Stimulated activated CD4-positive, alpha-beta T cell treated with anti-CD3 and anti-CD28 coated beads, Interleukin-1b, Interleukin-23, amount 100 ng/mL, for 48 hours (primary cell): ENCODE measurements around the gene ACOX3.
A peak's percentile ranks its signal among the peaks of the same experiment; 100 is the strongest.
"Not testable (repeated sequence)": the region's sequence is repeated elsewhere in the genome, so short reads cannot be mapped to it uniquely, and the experiment has no call there.

Experiments
- DNase-seq: peaks from one replicate; pipeline ENCODE4 v3.0.0-alpha.2; 2020

ACOX3 gene

DNA sequence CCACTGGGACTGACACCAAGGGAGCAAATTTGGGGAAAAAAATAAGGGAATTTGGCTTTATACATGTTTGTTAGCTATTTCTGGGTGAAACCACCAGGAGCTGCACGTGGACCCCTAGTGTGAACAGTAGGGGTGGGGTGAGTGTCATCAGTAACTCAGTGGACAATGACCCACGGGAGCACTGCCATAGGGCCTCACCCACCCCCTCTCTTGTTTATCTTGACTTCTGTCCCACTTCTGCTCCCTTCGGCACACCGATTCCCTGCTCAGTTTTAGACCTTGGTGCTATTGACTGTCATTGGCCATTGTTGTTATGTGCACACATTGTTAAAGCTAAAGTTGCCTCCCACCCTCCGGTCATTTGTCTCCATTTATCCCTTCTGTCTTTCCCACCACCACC is 9.0 kb downstream of the ACOX3 start:
- DNase-seq, result no peak

DNA sequence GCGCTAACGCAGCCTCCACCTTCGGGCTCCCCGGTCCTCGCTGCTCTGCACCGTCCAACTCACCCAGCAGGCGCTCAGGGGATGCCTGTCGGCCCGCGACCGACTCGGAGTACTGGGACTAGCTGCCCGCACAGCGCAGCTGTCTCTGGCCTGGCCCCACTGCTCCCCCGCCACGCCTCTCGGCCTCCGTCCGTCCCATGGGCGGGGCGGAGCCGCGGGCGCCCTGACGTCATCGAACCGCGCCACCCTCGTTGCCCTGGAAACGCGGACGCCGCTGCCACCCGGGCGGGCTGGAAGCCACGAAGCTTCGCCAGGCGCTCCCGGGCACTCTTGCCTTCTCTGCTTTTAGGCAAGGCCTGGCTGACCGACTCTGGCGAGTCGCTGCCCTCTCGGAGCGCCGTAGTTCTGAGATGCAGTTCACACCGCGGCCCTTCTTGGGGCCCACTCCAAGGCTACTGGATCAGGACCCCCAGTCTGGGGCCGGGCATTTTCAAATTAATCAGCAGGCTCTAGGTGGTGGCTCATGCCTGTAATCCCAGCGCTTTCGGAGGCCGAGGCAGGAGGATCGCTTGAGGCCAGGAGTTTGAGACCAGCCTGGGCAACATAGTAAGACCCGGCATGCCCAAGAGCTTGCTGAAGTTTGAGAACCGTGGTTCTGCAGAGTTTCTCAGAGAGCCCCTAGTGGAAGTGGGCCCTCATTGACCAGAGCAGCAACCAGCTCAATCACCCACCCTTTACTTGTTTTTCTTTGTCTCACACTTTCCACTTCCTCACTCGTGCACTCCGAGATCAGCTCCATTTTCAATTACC is 12.0 kb downstream of the ACOX3 start:
- peak; percentile 90 for DNase-seq

DNA sequence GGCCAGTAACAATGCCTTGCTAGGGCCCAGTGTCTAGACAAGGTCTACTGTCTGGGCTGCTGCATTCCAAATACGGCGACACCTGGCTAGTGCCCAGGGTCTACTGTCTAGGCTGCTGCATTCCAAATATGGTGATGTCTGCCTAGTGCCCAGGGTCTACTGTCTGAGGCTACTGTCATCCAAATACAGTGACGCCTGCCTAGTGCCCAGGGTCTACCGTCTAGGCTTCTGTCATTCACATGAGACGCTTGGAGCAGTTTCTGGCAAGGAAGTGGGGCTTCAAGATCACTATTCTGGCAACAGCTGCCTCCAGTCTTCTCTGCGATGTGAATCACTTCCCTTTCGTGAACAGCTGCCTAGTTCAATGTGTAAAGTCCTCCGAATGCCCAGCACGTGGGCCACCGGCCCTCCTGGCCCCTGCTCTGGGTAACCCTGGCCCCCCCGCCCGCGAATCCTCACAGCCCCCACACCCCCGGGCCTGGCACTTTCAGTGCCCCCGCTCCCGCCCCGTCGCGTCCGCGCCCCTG is 12.7 kb downstream of the ACOX3 start:
- no peak for DNase-seq

DNA sequence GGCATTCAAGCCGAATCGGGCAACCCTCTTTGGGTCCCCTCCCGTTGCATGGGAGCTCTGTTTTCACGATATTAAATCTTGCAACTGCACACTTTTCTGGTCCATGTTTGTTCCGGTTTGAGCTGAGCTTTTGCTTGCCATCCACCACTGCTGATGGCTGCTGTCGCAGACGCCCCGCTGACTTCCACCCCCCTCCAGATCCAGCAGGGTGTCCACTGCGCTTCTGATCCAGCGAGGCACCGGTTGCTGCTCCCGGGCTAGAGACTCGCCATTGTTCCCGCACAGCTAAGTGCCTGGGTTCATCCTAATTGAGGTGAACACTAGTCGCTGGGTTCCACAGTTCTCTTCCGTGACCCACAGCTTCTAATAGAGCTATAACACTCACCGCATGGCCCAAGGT is 13.3 kb downstream of the ACOX3 start:
- no peak for DNase-seq

DNA sequence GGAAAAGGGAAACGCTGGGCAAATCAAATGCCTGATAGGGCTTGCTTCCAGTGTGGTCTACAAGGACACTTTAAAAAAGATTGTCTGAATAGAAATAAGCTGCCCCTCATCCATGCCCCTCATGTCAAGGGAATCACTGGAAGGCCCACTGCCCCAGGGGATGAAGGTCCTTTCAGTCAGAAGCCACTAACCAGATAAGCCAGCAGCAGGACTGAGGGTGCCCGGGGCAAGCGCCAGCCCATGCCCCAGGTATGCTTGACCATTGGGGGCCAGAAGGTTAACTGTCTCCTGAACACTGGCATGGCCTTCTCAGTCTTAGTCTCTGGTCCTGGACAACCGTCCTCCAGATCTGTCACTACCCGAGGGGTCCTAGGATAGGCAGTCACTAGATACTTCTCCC is 17.7 kb downstream of the ACOX3 start:
- DNase-seq, result no peak

DNA sequence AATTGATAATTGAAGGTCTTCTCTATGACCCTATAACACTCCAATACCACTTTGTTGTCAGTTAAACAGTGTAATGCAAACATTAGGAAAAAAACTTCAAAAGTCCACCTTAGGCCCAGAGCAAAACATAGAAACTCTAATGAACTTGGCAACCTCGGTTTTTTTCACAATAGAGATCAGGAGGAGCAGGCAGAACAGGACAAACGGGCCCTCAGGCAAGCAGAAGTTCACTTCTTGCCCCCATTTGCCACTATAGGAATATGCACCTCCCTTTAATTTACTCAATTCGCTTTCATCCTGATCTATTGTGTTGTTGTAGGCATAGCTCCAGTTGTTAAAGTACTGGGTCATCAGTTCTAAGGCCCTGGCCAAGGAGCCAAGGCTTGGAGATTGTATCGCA is 18.2 kb downstream of the ACOX3 start:
- no peak for DNase-seq

DNA sequence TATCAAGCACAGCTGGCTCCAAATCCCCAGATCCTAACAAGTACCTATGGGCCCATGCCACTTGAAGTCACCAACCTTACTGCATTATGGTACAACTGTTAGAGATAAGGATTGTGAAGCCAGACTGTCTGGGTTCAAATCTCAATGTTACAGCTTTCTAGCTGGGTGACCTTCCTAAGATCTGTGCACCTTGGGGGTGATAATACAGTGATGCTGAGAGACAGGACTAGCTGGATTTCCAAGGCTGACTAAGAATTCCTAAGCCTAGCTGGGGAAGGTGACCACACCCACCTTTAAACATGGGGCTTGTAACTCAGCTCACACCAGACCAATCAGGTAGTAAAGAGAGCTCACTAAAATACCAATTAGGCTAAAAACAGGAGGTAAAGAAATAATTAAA is 20.4 kb downstream of the ACOX3 start:
- not testable (repeated sequence) for DNase-seq

DNA sequence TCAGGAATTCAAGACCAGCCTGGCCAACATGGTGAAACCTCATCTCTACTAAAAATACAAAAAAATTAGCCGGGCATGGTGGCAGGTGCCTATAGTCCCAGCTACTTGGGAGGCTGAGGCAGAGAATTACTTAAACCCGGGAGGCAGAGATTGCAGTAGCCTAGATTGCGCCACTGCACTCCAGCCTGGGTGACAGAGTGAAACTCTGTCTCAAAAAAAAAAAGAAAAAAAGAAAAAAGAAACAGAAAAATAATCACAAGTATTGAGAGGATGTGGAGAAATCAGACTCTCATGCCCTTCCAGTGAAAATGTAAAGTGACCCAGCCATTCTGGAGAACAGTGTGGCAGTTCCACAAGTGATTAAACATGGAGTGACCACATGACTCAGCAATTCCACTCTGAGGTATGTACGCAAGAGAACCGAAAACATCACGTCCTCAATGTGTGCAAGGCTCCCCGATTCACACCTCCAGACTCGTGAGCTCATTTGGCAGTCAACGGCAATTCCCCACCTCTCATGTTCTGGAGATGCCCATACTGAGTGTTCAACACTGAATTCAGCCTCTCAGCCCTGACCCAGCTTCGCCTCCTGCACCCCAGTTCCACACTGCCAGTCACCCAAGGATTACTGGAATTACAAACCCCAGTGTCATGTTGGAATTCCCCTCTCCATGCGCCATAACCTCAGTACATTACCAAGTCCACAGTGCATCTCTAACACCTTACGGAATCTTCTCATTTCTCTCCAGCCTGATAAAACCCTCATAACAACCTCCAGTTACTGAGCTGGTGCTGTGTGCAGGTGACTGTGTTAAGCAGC is 21.1 kb downstream of the ACOX3 start:
- peak; percentile 81 for DNase-seq

DNA sequence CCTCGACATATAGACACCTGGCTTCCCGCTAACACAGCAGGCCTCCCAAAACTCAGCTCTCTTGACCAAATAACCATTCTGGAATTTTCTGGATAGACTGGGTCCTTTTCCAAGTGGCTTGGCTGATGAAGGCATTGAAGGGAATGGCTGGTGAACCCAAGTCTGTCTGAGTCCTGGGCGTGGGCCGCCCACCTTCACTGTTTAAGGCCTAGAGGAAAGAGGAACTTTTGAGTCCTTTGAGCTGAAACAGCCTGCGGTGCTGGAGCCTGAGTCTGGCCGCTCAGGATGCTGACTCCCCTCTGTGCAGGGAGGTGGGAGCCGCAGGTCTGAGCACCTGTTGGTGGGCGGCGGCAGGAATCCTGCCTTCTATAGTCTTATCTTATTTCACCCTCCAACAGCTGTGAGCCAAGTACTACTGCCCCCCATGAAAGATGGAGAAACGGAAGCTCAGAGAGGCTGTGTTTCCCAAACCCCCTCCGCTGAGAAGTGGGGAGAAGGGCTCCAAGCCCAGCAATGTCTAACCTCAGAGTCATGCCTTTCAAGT is 23.4 kb downstream of the ACOX3 start:
- no peak for DNase-seq

DNA sequence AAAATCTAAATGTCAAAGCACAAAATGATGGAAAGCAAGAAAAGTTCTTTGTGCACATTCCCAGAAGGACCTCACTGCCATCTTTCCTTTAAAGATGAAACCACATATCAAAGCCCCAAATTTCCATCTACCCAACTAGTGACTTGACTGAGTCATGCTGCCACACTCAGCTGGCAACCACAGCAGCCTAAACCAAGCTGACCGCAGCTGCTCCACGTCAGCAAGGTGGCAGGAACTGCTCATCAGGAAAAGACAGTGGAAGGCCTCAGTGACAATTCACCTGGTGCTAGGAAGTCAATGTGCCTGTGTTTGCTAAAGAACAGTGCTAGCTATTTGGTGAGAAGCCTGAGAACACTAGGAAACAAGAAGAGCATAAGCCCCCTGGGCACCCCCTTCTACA is 26.1 kb downstream of the ACOX3 start:
- peak; percentile 68 for DNase-seq

DNA sequence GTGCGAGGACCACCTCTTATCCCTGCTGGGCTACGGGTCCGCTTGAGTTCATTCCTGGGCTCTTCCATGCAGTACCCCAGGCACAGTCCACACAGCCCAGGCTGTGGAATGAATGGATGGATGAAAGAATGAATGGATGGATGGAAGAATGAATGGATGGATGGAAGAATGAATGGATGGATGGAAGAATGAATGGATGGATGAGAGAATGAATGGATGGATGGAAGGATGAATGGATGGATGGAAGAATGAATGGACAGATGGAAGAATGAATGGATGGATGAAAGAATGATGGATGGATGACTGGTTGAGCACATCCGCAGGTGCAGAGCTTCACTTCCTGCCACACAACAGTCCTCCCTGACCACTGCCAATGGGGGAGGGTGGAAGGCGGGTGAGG is 28.2 kb downstream of the ACOX3 start:
- DNase-seq, result no peak

DNA sequence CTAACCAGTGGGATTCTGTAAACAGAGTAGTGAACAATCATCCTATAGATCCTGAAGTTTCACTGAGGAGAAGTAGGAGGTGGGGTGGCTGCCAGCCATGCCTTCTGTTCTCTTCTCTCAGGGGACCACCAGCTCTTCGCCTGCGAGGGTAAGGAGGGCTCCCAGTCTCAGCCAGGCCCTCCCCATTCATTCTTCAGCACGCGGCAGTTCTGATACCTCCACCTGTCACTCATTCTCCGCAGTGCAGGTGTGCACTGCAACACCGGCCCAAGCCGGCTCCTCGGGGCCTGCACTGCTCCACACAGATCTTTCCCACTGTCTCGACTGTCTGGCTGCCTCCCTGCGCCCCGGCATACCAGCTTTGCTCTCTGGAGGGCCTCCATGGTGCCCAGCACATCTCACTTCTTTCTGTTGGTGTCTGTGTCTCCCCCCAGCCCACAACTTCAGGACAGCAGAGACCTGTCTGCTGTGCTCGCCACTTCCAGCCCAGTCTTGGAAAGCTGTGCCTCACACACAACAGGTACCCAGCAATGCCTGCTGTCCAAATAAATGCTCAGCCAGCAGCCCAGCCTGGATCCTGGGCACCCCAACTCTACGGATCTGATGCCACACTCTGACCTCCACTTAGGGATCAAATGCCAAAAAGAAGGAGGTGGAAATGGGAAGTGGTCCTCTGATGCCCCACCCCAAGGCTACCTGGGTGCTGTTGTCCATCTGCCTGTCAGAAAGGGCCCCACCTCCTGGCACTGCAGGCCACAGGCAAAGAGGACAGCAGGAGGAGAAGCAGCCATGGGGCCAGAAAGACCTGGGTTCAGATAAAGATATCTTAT is 29.0 kb downstream of the ACOX3 start:
- DNase-seq, result no peak

DNA sequence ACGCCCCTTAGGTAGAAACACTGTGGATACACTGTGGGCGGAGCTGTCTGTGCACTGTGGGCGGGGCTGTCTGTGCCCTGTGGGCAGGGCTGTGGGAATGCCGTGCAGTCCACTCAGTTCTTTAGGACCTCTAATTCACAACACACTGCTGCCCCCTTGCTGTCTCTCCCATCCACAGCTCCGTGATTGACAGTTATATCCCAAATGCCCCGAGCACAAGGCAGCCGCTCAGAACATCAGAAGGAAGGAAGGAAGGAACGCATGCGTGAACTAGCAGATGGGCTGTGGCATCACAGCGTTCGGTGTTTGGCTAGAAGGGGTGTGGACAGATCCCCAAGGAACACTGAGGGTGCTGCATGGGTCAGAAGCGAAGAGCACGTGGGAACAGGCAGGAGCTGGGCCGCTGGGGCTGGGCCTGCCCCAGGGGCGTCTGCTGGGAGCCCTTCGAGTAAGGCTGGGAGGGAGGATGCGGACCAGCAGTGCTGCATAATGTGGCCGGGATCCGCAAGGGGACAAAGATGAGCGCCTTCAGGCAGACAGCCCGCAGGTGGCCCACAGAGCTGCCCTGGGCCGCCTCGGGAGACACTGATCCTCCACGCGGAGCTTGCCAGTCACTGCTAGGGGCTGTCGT is 29.8 kb downstream of the ACOX3 start:
- no peak for DNase-seq

DNA sequence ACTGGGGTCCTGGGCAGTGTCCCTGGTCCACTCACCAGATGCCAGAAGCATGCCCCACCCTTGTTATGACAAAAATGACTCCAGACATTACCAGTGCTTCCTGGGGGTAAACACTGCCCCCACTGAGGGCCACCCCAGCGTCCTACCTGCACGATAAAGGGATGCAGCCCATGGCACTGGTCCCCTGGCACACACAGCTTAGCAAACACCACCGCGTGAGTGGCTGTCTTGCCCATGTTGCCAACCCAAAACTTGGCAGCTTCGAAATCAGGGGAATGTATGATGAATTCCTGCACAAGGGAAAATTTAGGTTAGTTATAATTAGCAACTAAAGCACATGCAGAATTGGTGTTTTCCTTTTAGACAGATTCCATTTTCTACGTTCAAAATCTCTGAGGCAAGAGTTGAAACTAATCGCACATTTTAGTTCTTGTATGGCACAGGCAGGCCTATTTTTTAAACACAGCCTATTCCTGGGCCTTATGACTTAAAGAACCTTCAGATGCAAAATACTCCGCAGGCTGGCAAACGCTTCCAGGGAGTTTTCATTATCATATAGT is 30.4 kb downstream of the ACOX3 start:
- no peak for DNase-seq

DNA sequence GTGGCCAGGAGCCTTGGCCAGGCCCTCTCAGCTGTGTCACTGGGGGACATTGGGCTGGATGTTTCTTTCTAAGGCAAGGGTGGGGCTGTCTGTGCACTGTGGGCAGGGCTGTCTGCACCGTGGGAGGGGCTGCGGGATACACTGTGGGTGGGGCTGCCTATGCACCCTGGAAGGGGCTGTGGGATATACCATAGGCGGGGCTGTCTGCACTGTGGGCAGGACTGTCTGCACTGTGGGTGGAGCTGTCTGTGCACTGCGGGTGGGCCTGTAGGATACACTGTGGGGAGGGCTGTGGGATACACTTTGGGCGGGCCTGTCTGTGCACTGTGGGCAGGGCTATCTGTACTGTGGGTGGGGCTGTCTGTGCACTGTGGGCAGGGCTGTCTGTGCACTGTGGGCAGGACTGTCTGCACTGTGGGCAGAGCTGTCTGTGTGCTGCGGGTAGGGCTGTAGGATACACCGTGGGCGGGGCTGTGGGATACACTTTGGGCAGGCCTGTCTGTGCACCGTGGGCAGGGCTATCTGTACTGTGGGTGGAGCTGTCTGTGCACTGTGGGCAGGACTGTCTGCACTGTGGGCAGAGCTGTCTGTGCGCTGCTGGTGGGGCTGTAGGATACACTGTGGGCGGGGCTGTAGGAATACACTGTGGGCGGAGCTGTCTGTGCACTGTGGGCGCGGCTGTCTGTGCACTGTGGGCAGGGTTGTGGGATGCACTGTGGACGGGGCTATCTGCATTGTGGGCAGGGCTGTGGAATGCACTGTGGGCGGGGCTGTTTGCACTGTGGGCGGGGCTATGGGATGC is 31.1 kb downstream of the ACOX3 start:
- peak; percentile 11 for DNase-seq

DNA sequence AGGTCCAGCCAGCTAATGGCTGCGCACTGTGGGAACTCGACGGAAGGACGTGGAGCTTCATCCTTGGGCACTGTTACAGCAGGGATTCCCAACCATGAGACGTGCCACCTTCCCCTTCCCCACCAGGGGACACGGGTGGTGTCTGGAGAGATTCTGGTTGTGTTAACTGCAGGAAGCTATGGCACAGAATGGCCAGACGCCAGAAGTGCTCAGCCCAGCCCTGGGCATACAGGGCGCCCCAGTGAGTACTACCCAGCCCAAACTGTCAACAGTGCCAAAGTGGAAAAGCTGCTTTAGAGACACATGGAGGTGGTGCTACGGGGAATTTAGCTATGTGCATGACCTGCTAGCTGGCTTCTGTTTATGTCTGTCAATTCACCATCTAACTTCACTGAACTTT is 32.8 kb downstream of the ACOX3 start:
- no peak for DNase-seq

DNA sequence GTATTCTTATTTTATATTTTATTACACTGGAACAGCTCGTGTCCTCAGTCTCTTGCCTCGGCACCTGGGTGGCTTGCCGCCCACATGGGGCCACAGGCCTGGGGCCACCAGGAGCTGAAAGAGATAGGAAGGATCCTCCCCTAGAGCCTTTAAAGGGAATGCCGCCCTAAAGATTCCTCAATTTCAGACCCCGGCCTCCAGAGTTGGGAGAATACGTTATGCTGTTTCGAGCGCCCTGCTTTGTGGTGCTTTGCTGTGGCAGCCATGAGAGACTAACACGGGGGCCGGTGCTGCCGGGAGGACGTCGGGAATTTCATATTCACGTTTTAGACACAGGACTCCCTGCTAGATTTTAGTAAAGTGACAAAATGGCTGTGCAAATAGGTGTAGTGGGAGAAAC is 33.2 kb downstream of the ACOX3 start:
- no peak for DNase-seq

DNA sequence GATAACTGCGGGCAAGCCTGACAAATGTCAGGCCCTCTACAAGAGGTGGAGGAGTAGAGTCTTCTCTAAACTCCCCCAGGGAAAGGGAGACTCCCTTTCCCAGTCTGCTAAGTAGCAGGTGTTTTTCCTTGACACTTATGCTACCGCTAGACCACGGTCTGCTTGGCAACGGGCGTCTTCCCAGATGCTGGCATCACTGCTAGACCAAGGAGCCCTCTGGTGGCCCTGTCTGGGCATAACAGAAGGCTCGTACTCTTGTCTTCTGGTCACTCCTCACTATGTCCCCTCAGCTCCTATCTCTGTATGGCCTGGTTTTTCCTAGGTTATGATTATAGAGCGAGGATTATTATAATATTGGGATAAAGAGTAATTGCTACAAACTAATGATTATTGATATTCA is 33.6 kb downstream of the ACOX3 start:
- DNase-seq, result not testable (repeated sequence)

DNA sequence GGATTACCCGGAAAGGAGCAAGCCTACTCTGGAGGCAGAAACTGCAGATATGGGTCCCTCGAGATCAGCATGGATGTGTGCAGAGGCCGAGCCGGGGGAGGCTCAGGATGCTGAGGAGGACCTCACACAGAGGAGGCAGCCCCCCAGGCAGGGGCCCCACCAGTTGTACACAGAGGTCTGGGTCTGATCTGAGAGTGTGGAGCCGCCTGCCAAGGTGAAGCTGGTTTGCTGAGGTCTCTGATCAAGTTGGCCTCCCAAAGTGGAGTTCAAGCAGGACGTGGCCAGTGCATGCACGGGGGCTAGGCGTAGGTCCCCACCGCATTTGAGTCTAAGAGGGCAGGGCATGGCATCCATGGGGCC is 35.0 kb downstream of the ACOX3 start:
- DNase-seq, result no peak

DNA sequence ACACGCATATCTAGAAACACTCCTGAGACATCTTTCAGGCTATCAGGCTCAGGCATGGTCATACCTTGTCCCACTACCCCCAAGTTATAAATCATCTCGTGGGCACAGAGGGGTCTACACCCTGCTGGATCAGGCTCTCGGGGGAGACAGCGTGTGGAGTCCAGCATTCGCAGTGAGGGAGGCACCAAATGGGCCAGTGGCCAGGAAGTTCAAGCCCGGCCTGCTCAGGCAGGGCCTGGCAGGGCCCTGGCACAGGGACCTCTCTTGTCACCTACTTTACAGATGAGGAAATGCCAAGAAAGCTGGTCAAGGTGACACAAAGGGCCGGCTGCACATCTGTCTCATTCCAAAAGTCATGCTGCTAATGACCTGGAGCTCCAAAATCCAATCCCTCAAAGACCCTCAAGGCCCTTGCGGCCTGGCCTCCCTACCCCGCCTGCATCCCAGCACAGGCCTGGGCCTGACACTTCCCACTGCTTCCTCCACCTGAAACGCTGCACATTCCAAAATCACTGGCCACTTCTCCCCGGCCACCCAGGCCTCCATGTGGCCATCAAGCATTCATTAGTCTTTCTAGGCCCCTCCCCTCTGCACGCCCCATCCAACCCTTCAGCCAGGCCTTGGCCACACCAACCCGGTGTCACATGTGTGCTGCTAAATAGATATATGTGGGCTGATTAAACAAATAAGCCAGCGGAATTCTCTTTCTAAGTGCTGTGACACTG is 35.6 kb downstream of the ACOX3 start:
- no peak for DNase-seq

DNA sequence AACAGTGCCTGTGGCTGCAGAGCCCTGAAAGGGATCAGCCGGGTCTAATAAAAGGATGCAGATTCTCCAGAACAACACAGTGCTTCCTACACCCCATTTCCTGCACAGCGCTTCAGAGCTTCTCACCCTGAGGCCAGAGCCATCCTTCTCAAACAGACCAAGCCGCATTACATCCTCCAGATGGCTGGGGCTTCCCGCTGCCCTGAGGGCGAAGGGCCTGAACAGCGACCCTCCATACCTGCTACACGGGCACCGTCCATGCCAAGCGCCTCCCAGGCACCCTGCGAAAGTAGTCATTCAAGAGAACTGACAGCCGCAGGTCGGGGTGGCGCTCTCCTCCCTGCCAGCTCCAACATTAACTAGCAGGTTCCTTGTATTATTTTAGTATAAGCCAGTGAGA is 36.5 kb downstream of the ACOX3 start:
- DNase-seq, result no peak
